Dermis microvascular lymphatic vessel endothelial cell (primary cell): ENCODE results near the gene ZC3H15. TPM values are rescaled to one million over a fixed set of nuclear protein-coding genes. Genes with fewer than 3 reads are reported as not detected.
"Not testable (repeated sequence)": the region's sequence is repeated elsewhere in the genome, so short reads cannot be mapped to it uniquely, and the experiment has no call there.

Experiments used
- DNase-seq, 2 donors: peaks; one replicate each; pipeline versions ENCODE4 v3.0.0 to v3.0.0-alpha.2; 2010; ENCODE audit warnings: low read depth in 2 of 2
- total RNA-seq: library from RNA; depleted of rRNA; stranded (reverse); fragments of >200 nt; gene quantifications from 2 replicates; pipeline ENCODE4 v1.2.1, GENCODE V29; 2014

Gene ZC3H15
- total RNA-seq: 43.2 and 47.4 TPM in 2 replicates

- DNase-seq: peak; percentile 98
Measured at GRCh38 chr2:186485871-186486650, at the start of gene ZC3H15. Gene ZC3H15 (plus strand): TSS chr2:186486260. CDS start chr2:186486383, 123 bp downstream.

- no peak for DNase-seq
Measured at GRCh38 chr2:186437719-186438118, 48.3 kb upstream of the ZC3H15 start.

GRCh38 chr2:186439673-186440095 is 46.4 kb upstream of the ZC3H15 start:
- not testable (repeated sequence) for DNase-seq

- DNase-seq: peak in 1 of 2 donors; percentile 29
Measured at GRCh38 chr2:186440506-186440905, 45.6 kb upstream of the ZC3H15 start.

GRCh38 chr2:186442885-186443284 is 43.2 kb upstream of the ZC3H15 start:
- no peak for DNase-seq

GRCh38 chr2:186443851-186444250 is 42.2 kb upstream of the ZC3H15 start:
- no peak for DNase-seq

- no peak for DNase-seq
Measured at GRCh38 chr2:186445506-186445905, 40.6 kb upstream of the ZC3H15 start.

- DNase-seq: no peak
Measured at GRCh38 chr2:186455613-186456012, 30.4 kb upstream of the ZC3H15 start.

- no peak for DNase-seq
Measured at GRCh38 chr2:186456941-186457340, 29.1 kb upstream of the ZC3H15 start.

GRCh38 chr2:186457908-186458307 is 28.2 kb upstream of the ZC3H15 start:
- peak in 1 of 2 donors; percentile 5 for DNase-seq

GRCh38 chr2:186459009-186459408 is 27.1 kb upstream of the ZC3H15 start:
- DNase-seq: peak in 1 of 2 donors; percentile 37

GRCh38 chr2:186460465-186460864 is 25.6 kb upstream of the ZC3H15 start:
- DNase-seq: peak; percentile 18 to 40

- no peak for DNase-seq
Measured at GRCh38 chr2:186466743-186467142, 19.3 kb upstream of the ZC3H15 start.

GRCh38 chr2:186467421-186467820 is 18.6 kb upstream of the ZC3H15 start:
- no peak for DNase-seq

GRCh38 chr2:186472722-186473493 is 13.2 kb upstream of the ZC3H15 start:
- not testable (repeated sequence) for DNase-seq

- not testable (repeated sequence) for DNase-seq
Measured at GRCh38 chr2:186474239-186474638, 11.8 kb upstream of the ZC3H15 start.

- DNase-seq: no peak
Measured at GRCh38 chr2:186477790-186478189, 8.3 kb upstream of the ZC3H15 start.

- DNase-seq: no peak
Measured at GRCh38 chr2:186480991-186481390, 5.1 kb upstream of the ZC3H15 start.

GRCh38 chr2:186484062-186484735 is 1.9 kb upstream of the ZC3H15 start:
- no peak for DNase-seq

- no peak for DNase-seq
Measured at GRCh38 chr2:186485576-186485870, 537 bp upstream of the ZC3H15 start.

- peak in 1 of 2 donors; percentile 35 for DNase-seq
Measured at GRCh38 chr2:186486651-186487647, 889 bp downstream of the ZC3H15 start.
